ENCODE results near the gene KIF5B. TPM values are rescaled to one million over a fixed set of nuclear protein-coding genes. Genes with fewer than 3 reads are reported as not detected.
"Not testable (repeated sequence)": the region's sequence is repeated elsewhere in the genome, so short reads cannot be mapped to it uniquely, and the experiment has no call there.

KIF5B gene
- total RNA-seq, 4 donors from 2014 or later, result 170 to 345 (median 288) TPM

DNA sequence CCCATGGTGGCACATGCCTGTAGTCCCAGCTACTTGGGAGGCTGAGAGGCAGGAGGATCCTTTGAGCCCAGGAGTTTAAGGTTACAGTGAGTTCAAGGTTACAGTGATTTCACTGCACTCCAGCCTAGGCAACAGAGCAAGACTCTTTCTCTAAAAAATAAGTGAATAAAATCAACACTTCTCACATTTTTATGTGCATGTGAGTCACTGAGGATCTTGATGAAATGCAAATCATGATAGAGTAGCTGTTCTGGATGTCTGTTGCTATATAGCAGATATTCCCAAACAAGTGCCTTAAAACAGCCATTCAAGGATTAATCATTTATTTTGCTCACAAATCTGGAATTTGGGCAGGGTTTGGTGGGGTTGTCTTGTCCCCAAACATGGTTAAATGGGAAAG, 65.3 kb downstream of the KIF5B start:
- Histone ChIP-seq H3K27me3 (no peaks in the 10 kb centered on the region), H3K27ac (no peak overlapping the region), H3K9me3 (no peaks in the 10 kb centered on the region), H3K4me1 (no peaks in the 10 kb centered on the region), H3K36me3 (no peaks in the 10 kb centered on the region), H3K4me3 (no peak overlapping the region)
- ATAC-seq, result no peak
- no peak for TF ChIP-seq POLR2AphosphoS5 (IDR thresholded peaks at IDR 0.05)
- TF ChIP-seq, protein P1, sequence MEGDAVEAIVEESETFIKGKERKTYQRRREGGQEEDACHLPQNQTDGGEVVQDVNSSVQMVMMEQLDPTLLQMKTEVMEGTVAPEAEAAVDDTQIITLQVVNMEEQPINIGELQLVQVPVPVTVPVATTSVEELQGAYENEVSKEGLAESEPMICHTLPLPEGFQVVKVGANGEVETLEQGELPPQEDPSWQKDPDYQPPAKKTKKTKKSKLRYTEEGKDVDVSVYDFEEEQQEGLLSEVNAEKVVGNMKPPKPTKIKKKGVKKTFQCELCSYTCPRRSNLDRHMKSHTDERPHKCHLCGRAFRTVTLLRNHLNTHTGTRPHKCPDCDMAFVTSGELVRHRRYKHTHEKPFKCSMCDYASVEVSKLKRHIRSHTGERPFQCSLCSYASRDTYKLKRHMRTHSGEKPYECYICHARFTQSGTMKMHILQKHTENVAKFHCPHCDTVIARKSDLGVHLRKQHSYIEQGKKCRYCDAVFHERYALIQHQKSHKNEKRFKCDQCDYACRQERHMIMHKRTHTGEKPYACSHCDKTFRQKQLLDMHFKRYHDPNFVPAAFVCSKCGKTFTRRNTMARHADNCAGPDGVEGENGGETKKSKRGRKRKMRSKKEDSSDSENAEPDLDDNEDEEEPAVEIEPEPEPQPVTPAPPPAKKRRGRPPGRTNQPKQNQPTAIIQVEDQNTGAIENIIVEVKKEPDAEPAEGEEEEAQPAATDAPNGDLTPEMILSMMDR (IDR thresholded peaks at IDR 0.05), result no peak
- TF ChIP-seq POLR2A (IDR thresholded peaks at IDR 0.05), result no peak
- TF ChIP-seq EP300 (IDR thresholded peaks at IDR 0.05), result no peak

DNA sequence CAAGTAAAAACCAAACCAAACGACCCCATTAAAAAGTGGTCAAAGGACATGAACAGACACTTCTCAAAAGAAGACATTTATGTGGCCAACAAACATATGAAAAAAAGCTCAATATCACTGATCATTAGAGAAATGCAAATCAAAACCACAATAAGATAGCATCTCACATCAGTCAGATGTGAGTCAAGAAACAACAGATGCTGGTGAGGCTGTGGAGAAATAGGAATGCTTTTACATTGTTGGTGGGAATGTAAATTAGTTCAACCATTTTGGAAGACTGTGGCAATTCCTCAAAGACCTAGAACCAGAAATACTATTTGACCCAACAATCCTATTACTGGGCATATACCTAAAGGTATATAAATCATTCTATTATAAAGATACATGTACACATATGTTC, 68.4 kb downstream of the KIF5B start:
- H3K36me3 ChIP-seq, ATAC-seq, H3K9me3 ChIP-seq, H3K4me1 ChIP-seq, H3K4me3 ChIP-seq, H3K27me3 ChIP-seq, H3K27ac ChIP-seq: not testable (repeated sequence)
- 77% methylated on average over 1 of the region's 1 CpG; no CpG with 5 or more reads in 1 of the 2 donors for WGBS, 2 donors (ENCODE audit: low coverage in 1 of 2)

DNA sequence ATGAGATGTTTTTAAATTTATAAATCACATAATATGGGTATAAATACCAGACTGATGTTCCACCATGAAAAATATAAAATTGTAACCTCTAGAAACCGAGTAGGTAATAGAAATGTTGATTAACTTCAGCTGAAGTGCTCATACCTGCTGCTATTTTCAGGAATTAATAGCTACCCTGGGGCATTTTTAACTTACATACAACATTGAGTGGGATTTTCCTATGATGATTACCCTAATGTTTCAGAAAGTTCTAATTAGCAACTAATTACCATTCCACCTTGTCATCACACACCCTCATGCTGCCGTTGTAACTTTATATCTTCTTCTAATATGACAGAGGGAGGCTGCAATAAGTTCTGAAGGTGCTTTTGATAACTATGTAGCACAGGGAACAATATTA, 74.1 kb downstream of the KIF5B start:
- H3K27ac ChIP-seq, result no peak overlapping the region
- H3K9me3 ChIP-seq, result no peaks in the 10 kb centered on the region
- 75 to 94% methylated on average over 2 of the region's 2 CpGs for WGBS, 2 donors (ENCODE audit: low coverage in 1 of 2)
- H3K36me3 ChIP-seq, result no peaks in the 10 kb centered on the region
- no peak for TF ChIP-seq EP300 (IDR thresholded peaks at IDR 0.05)
- TF ChIP-seq POLR2A (IDR thresholded peaks at IDR 0.05), result no peak
- TF ChIP-seq, protein P1 (IDR thresholded peaks at IDR 0.05), result no peak
- TF ChIP-seq POLR2AphosphoS5 (IDR thresholded peaks at IDR 0.05), result no peak
- no peaks in the 10 kb centered on the region for H3K27me3 ChIP-seq
- H3K4me3 ChIP-seq, result no peak overlapping the region
- H3K4me1 ChIP-seq, result no peaks in the 10 kb centered on the region
- no peak for ATAC-seq

DNA sequence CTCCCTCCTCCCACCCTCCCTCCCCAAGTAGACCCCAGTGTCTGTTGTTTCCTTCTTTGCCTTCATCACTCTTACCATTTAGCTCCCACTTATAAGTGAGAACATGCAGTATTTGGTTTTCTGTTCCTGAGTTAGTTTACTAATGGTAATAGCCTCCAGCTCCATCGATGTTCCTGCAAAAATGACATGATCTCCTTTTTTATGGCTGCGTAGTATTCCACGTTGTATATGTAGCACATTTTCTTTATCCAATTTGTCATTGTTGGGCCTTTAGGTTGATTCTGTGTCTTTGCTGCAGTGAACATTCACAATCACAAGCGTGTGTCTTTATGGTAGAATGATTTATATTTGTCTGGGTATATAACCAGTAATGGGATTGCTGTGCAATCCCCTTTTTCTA, 75.8 kb downstream of the KIF5B start:
- no peak for ATAC-seq
- H3K9me3 ChIP-seq, result no peaks in the 10 kb centered on the region
- no peaks in the 10 kb centered on the region for H3K36me3 ChIP-seq
- no peak overlapping the region for H3K4me3 ChIP-seq
- H3K4me1 ChIP-seq, result no peaks in the 10 kb centered on the region
- no peak for TF ChIP-seq EP300 (IDR thresholded peaks at IDR 0.05)
- no peak for TF ChIP-seq POLR2A (IDR thresholded peaks at IDR 0.05)
- TF ChIP-seq, protein P1 (IDR thresholded peaks at IDR 0.05), result no peak
- TF ChIP-seq POLR2AphosphoS5 (IDR thresholded peaks at IDR 0.05), result no peak
- H3K27ac ChIP-seq, result no peak overlapping the region
- no peaks in the 10 kb centered on the region for H3K27me3 ChIP-seq
- WGBS, 2 donors (ENCODE audit: low coverage in 1 of 2), result 95 to 100% methylated on average over 4 of the region's 4 CpGs

DNA sequence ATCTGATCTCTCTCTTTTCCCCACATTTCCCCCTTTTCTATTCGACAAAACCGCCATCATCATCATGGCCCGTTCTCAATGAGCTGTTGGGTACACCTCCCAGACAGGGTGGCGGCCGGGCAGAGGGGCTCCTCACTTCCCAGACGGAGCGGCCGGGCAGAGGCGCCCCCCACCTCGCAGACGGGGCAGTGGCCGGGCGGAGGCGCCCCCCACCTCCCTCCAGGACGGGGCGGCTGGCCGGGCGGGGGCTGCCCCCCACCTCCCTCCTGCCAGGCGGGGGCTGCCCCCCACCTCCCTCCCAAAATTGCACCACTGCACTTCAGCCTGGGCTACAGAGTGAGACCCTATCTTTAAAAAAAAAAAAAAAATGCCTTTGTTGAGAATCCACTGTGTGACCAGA, 77.2 kb downstream of the KIF5B start:
- H3K9me3 ChIP-seq, ATAC-seq, H3K36me3 ChIP-seq, H3K4me3 ChIP-seq, H3K27me3 ChIP-seq, H3K4me1 ChIP-seq, H3K27ac ChIP-seq: not testable (repeated sequence)
- no CpG with 5 or more reads among the region's 19 CpGs for WGBS, 2 donors (ENCODE audit: low coverage in 1 of 2)

DNA sequence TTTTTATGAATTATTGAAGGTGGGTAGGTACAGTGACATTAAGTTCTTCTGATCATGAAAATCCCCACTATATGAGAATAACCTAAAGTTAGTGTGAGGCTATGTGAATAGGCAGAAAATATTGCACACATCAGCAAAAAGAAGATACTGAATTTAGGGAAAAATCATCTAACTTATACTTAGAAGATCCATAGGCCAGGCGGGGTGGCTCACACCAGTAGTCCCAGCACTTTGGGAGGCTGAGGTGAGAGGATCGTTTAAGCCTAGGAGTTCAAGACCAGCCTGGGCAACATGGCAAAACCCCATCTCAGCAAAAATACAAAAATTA, 78.1 kb downstream of the KIF5B start:
- no peak overlapping the region for H3K27ac ChIP-seq

More for the DNA sequence above, 78.1 kb downstream of the KIF5B start:
- no peaks in the 10 kb centered on the region for H3K27me3 ChIP-seq
- no peak for ATAC-seq
- H3K36me3 ChIP-seq, result no peaks in the 10 kb centered on the region
- no peaks in the 10 kb centered on the region for H3K9me3 ChIP-seq
- WGBS, 2 donors (ENCODE audit: low coverage in 1 of 2), result 41 to 71% methylated on average over 2 of the region's 2 CpGs
- TF ChIP-seq, protein P1 (IDR thresholded peaks at IDR 0.05), result no peak
- TF ChIP-seq EP300 (IDR thresholded peaks at IDR 0.05) (no peak), POLR2AphosphoS5 (IDR thresholded peaks at IDR 0.05) (no peak), POLR2A (IDR thresholded peaks at IDR 0.05) (no peak)
- H3K4me1 ChIP-seq, result no peaks in the 10 kb centered on the region
- no peak overlapping the region for H3K4me3 ChIP-seq
